Cerebellar cortex (tissue), 1 donor: ENCODE measurements around the gene CLIC4.
"Not testable (repeated sequence)": the region's sequence is repeated elsewhere in the genome, so short reads cannot be mapped to it uniquely, and the experiment has no call there.

Experiments used
- DNase-seq: peaks from one replicate; pipeline ENCODE4 v3.0.0-alpha.2; 2015; ENCODE audit warnings: low spot score

CLIC4 gene

GRCh38 chr1:24748191-24749121 lies 3.2 kb downstream of the CLIC4 start:
- no peak for DNase-seq

GRCh38 chr1:24749252-24749651 lies 4.0 kb downstream of the CLIC4 start:
- no peak for DNase-seq

GRCh38 chr1:24749886-24750285 lies 4.6 kb downstream of the CLIC4 start:
- no peak for DNase-seq

- no peak for DNase-seq
Measured at GRCh38 chr1:24751833-24752232, 6.6 kb downstream of the CLIC4 start.

DNA sequence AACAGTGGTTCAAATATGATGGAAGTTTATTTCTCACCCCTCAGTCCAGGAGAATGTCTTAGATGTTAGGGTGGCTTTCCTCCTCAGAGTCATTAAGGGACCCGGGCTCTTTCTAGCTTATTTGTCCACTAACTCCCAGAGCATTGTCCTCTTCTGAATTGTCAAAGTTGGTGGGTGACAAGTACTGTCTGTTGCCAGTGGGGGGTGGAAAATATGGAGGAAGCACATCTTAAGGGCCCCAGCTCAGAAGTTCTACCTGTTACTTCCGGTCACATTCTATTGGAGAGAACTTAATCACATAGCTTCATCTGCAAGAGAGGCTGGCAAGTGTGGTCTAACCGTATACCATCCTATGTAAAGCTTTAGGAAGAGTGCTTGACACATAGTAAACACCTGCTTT lies 7.1 kb downstream of the CLIC4 start:
- DNase-seq, result no peak

GRCh38 chr1:24754229-24754628 lies 9.0 kb downstream of the CLIC4 start:
- no peak for DNase-seq

- DNase-seq, result not testable (repeated sequence)
Measured at GRCh38 chr1:24755323-24755722, 10.1 kb downstream of the CLIC4 start.

DNA sequence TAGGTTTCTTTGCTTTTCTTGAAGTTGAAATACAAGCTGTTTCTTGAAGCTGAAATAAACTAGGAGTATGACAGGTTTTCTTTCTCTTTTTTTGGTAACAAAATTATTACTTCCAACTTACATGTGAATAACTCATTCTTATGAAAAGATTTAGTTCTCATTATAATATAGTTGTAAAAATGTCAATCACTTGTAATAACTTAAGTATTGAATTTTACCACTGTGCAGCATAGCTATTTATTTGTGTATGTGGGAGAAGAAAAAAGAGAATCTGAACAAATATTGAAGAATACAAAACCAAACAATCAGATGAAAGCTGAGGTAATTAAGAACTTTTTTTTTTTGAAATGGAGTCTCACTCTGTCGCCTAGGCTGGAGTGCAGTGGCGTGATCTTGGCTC lies 11.1 kb downstream of the CLIC4 start:
- no peak for DNase-seq

DNA sequence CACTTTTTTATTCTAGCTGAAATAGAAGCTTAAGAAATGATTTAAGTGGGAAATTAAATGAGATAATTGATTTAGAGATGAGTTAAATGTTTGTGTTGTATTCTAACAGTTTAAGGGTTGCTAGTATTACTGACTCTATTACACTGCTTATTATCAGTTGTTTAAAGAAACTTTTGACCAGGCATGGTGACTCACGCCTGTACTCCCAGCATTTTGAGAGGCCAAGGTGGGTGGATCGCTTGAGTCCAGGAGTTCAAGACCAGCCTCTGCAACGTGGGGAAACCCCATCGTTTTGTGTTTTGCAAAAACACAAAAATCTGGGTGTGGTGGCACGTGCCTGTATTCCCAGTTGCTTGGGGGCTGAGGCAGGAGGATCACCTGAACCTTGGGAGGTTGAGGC lies 14.2 kb downstream of the CLIC4 start:
- no peak for DNase-seq

GRCh38 chr1:24761582-24761981 lies 16.3 kb downstream of the CLIC4 start:
- DNase-seq, result no peak

- no peak for DNase-seq
Measured at GRCh38 chr1:24762133-24762676, 17.0 kb downstream of the CLIC4 start.

DNA sequence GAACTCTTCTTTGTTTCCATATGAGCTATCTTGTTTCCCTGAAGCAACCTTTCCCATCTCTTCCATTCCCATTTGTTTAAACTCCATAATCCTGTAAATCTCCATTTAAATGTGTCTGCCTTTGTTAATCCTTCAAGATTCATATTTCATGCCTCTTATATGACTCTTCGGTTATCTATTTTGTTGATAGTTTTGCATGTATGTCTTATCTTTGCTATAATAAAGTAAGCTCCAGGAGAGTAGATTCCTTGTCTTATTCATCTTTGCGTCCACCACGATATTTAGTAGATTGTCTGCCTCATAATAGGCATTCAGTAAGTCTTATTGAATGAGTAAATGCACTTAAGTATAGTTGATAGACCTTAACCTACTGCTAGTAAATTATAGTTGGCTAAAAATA lies 18.4 kb downstream of the CLIC4 start:
- no peak for DNase-seq

- DNase-seq, result no peak
Measured at GRCh38 chr1:24764439-24764838, 19.2 kb downstream of the CLIC4 start.

DNA sequence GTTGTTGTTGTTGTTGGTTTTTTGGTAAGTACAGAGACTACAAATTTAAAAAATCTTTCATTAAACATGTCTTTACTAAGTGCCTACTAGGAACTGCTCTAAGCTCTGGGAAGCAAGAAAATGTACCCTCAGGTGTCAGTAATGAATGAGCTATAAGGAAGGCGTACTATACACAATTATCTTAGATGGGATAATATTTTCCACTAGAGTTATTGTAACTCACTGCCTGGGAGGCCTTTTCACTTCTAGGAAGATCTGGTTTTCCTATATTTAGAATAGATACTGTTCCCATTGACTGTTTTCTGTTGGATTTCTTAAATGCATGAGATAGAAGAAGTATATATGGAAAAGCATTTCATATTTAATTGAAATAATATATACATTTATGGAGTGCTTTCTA lies 19.6 kb downstream of the CLIC4 start:
- no peak for DNase-seq

DNA sequence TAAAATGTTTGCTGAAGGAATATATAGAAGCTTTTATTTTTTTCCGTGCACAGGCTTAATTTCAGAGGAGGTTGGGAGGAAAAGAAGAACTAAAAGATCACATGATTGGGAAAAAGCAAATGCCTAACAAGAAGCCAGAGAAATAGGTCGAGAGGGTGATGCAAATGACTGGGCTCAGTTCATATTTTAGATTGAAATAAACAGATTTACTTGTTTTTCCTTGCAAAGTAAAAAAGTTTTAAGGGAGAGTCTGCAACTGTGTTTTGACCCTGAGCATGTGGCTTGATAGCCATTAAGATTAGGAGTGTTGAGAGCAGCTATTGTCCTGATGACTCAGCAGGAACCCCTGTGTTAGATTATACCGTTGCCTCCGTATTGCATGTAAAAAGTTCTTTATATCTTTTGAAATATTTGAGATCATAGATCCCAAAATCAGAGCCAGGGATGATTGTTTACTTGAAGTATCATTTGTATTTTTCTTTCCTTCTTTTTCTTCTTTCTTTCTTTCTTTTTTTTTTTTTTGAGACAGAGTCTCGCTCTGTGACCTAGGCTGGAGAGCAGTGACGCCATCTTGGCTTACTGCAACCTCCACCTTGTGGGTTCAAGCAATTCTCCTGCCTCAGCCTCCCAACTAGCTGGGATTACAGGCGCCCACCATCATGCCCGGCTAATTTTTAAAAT lies 20.2 kb downstream of the CLIC4 start:
- no peak for DNase-seq

DNA sequence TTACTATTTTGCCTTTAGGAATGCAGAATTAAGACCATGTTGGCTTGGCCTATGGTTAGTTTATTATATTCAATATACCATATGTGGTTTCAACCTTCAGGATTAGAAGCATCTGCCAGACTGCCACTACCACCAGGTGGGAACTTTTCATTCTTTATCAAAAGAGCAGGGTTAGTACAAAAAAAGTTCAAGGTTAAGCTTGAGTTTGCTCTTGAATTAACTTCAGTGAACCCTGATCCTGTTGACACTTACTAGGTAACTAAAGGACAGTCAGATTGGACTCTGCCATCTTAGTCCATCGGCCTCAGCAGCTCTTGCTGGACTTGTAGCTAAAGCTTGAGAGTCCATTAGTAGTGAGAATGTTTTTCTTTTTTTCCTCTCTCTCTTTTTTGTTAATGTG lies 22.1 kb downstream of the CLIC4 start:
- DNase-seq, result no peak

DNA sequence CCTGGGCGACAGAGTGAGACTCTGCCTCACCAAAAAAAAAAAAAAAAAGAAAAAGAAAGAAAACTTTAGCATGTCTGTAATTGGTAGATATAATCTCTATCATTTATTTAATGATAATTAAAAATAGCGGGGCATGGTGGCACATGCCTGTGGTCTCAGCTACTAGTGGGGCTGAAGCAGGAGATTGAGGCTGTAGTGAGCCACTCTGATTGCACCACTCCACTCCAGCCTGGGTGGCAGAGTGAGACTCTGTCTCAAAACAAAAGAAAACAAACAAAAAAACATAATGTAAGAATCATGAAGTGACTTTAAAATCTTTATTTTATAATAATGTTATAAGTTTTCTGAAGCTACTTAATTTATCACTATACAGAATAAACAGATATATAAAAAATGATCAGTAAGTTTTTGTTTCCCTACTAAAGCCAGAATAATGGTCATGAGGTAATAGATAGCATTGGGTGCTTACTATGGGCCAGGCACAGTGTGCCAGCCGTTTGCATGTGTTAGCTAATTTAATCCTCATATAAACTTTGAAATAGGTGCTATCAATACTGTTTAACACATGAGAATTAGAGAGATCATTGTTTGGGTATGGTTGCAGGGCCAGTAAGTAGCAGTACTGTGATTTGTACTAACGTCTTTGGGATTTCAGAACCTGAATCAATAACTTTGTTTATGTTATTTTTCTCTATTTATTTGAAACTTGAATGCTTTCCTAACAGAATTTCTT lies 23.8 kb downstream of the CLIC4 start:
- DNase-seq, result no peak

DNA sequence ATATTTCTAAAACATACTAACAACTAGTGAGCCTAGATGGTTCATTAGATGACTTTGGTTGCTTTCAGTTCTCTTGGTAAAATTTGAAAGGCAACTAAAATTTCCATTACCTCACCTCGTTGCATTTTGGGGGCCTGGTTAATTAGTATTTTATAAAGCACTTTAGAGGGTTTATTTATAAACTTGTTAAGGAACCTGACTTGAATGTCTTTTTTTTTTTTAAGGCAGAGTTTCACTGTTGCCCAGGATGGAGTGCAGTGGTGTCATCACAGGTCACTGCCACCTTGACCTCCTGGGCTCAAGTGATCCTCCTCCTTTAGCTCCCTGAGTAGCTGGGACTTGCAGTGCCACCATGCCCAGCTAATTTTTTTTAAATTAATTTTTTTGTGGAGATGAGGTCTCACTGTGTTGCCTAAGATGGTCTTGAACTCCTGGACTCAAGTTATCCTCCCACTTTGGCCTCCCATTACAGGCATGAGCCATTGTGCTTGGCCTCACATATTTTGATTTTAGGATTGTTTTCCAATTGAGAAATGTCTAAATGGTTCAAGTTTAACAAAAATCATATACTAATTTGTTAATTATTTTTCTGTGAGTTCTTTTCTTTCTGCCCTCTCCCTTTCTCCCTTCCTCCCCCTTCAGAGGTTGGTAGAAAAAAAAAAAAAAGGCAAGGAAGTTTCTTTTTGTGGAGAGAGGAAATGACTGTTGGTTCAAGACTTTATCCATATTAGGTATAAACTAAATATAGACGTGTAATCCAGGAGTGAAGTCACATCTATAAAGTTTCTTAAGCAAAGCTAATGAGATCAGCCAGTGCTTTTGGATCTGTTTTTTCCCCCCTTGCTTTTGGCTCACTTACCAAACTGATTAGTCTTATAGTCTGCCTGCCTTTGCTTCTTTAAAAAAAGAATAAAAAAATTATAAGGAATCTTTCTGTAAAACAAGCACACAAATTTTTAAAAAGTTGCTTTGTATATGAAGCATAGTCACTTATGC lies 24.7 kb downstream of the CLIC4 start:
- DNase-seq, result no peak

GRCh38 chr1:24770881-24771280 lies 25.6 kb downstream of the CLIC4 start:
- DNase-seq, result no peak

- no peak for DNase-seq
Measured at GRCh38 chr1:24771574-24771973, 26.3 kb downstream of the CLIC4 start.

DNA sequence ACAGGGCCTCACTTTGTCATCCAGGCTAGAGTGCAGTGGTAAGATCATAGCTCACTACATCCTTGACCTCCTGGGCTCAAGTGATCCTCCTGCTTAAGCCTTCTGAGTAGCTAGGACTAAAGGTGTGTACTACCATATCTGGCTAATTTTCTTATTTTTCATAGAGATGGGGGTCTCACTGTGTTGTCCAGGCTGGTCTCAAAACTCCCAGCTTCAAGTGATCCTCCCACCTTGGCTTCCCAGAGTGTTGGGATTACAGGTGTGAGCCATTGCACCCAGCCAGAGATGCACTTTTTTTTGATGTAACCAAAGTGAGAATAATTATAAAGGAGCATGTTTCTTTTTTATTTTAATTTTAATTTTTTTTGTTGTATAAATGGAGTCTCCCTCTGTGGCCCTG lies 28.4 kb downstream of the CLIC4 start:
- DNase-seq, result no peak
